SK-N-SH (cell line): ENCODE measurements around the gene LRFN3. TPM values are rescaled to one million over a fixed set of nuclear protein-coding genes. Genes with fewer than 3 reads are reported as not detected.

Experiments used
- CTCF ChIA-PET: fragments of 300-600, 350-600 bp; formaldehyde crosslinking; extraction: SDS; loops from one replicate; lab custom pipeline; 2021; lab: Yijun Ruan, JAX
- POLR2A ChIA-PET: fragments of 350-600 bp; sonication (Branson Sonifier 250); formaldehyde crosslinking; extraction: SDS; loops from one replicate; lab custom pipeline; 2020; ENCODE audit warnings: antibody characterized with exemption, inconsistent platforms; lab: Yijun Ruan, JAX
- DNase-seq: peaks from one replicate; pipeline ENCODE4 v3.0.0; 2012
- H2AFZ ChIP-seq: fragments of 200-600 bp; sonication (generic); 2 replicates; pipeline ENCODE4 v1.8.1; 2016; ENCODE audit warnings: antibody characterized with exemption, mild to moderate bottlenecking, low read depth
- H3F3A ChIP-seq: fragments of 200-600 bp; sonication (generic); replicated peaks from 2 replicates; pipeline ENCODE3; 2016; ENCODE audit warnings: antibody characterized with exemption, mild to moderate bottlenecking; ENCODE audit not compliant: insufficient read depth
- H3K27ac ChIP-seq, 2 experiments: fragments of 200-500 bp in 1 of 2; fragments of 200-600 bp in 1 of 2; sonication (Bioruptor generic) in 1 of 2; sonication (generic), shearing (Covaris generic) in 1 of 2; 2 replicates each; pipeline versions ENCODE4 v1.5.1 to v1.6.1; 2014 to 2016; ENCODE audit warnings: low read depth in 2 of 2, inconsistent platforms in 1 of 2, low read length in 1 of 2, mild to moderate bottlenecking in 1 of 2, mixed read lengths in 1 of 2
- H3K27me3 ChIP-seq: fragments of 200-600 bp; sonication (generic), shearing (Covaris generic); 2 replicates; pipeline ENCODE4 v1.6.1; 2016; ENCODE audit warnings: mixed run types; ENCODE audit not compliant: insufficient read depth
- H3K36me3 ChIP-seq, 2 experiments: fragments of 200-500 bp in 1 of 2; fragments of 200-600 bp in 1 of 2; sonication (Bioruptor generic) in 1 of 2; sonication (generic) in 1 of 2; replicated peaks in 1 of 2; 2 replicates each; pipeline versions ENCODE3 to v1.5.1; 2014 to 2016; ENCODE audit warnings: low read length in 1 of 2, mild to moderate bottlenecking in 1 of 2; ENCODE audit not compliant: insufficient read depth in 2 of 2, control insufficient read depth in 1 of 2
- H3K4me1 ChIP-seq, 2 experiments: fragments of 200-500 bp in 1 of 2; fragments of 200-600 bp in 1 of 2; sonication (Bioruptor generic) in 1 of 2; sonication (generic), shearing (Covaris generic) in 1 of 2; 2 replicates each; pipeline versions ENCODE4 v1.5.1 to v1.6.1; 2014 to 2016; ENCODE audit warnings: low read depth in 1 of 2, low read length in 1 of 2, mixed run types in 1 of 2; ENCODE audit not compliant: insufficient read depth in 2 of 2, control insufficient read depth in 1 of 2
- H3K4me2 ChIP-seq: fragments of 200-600 bp; sonication (generic), shearing (Covaris generic); 2 replicates; pipeline ENCODE4 v1.6.1; 2017; ENCODE audit warnings: mixed run types
- H3K4me3 ChIP-seq, 2 experiments: fragments of 200-500 bp in 1 of 2; fragments of 200-600 bp in 1 of 2; sonication (Bioruptor generic) in 1 of 2; sonication (generic), shearing (Covaris generic) in 1 of 2; 2 replicates each; pipeline versions ENCODE4 v1.5.1 to v1.8.1; 2014 to 2016; ENCODE audit warnings: low read depth in 2 of 2, inconsistent platforms in 1 of 2, low read length in 1 of 2, mild to moderate bottlenecking in 1 of 2, mixed read lengths in 1 of 2, moderate library complexity in 1 of 2
- H3K79me2 ChIP-seq: fragments of 200-600 bp; sonication (generic); 2 replicates; pipeline ENCODE4 v1.8.1; 2017; ENCODE audit warnings: mild to moderate bottlenecking; ENCODE audit not compliant: insufficient read depth
- H3K9ac ChIP-seq: fragments of 200-600 bp; sonication (generic); 2 replicates; pipeline ENCODE4 v1.6.1; 2017; ENCODE audit warnings: mixed run types
- H3K9me2 ChIP-seq: fragments of 200-600 bp; sonication (generic); 2 replicates; pipeline ENCODE4 v1.6.1; 2017; ENCODE audit warnings: mixed run types
- H3K9me3 ChIP-seq: fragments of 200-600 bp; sonication (generic); 2 replicates; pipeline ENCODE4 v1.6.1; 2017; ENCODE audit warnings: mixed run types, mild to moderate bottlenecking, moderate library complexity
- H4K20me1 ChIP-seq: fragments of 200-600 bp; sonication (generic); 2 replicates; pipeline ENCODE4 v1.6.1; 2017; ENCODE audit warnings: mild to moderate bottlenecking, mixed run types; ENCODE audit not compliant: insufficient read depth
- CTCF ChIP-seq: fragments of 200-600 bp; sonication (generic); IDR thresholded peaks from 2 replicates; pipeline ENCODE4 v1.6.1; 2017; ENCODE audit warnings: antibody characterized with exemption, mild to moderate bottlenecking, moderate library complexity
- ELF1 ChIP-seq: IDR thresholded peaks from 2 replicates; pipeline ENCODE4 v1.4.0; 2012
- EP300 ChIP-seq, 2 experiments: IDR thresholded peaks; 2 replicates each; pipeline versions ENCODE4 v1.4.0 to v1.6.1; 2012; ENCODE audit warnings: borderline replicate concordance in 1 of 2, low read depth in 1 of 2, low read length in 1 of 2
- EZH2phosphoT487 ChIP-seq: fragments of 200-600 bp; sonication (generic); IDR thresholded peaks from 2 replicates; pipeline ENCODE4 v1.6.1; 2017; ENCODE audit warnings: low read depth, mixed run types, mild to moderate bottlenecking, antibody characterized with exemption, moderate library complexity, borderline replicate concordance
- FOSL2 ChIP-seq: IDR thresholded peaks from 2 replicates; pipeline ENCODE4 v1.4.0; 2012; ENCODE audit warnings: low read depth, mild to moderate bottlenecking, moderate library complexity, borderline replicate concordance
- FOXJ3 ChIP-seq: sonication (generic); formaldehyde crosslinking; IDR thresholded peaks from 2 replicates; pipeline ENCODE4 v1.5.1; 2020; ENCODE audit warnings: mild to moderate bottlenecking, missing genetic modification reagents
- GABPA ChIP-seq: IDR thresholded peaks from 2 replicates; pipeline ENCODE4 v1.4.0; 2012; ENCODE audit warnings: low read depth, mild to moderate bottlenecking
- JUND ChIP-seq: IDR thresholded peaks from 2 replicates; pipeline ENCODE4 v1.4.0; 2012
- MEF2A ChIP-seq: IDR thresholded peaks from 2 replicates; pipeline ENCODE4 v1.4.0; 2012; ENCODE audit warnings: low read depth, borderline replicate concordance
- MXI1 ChIP-seq: IDR thresholded peaks from 2 replicates; pipeline ENCODE4 v1.6.1; 2012; ENCODE audit warnings: mild to moderate bottlenecking, low read depth, low read length, improper control_type of control experiment
- NRF1 ChIP-seq: IDR thresholded peaks from 2 replicates; pipeline ENCODE4 v1.6.1; 2012; ENCODE audit warnings: low read depth, mild to moderate bottlenecking, low read length
- TAF1 ChIP-seq: IDR thresholded peaks from 2 replicates; pipeline ENCODE4 v1.6.1; 2012; ENCODE audit warnings: low read depth, mild to moderate bottlenecking, low read length, moderate library complexity, borderline replicate concordance
- TCF12 ChIP-seq: IDR thresholded peaks from 2 replicates; pipeline ENCODE4 v1.4.0; 2012
- TEAD4 ChIP-seq: IDR thresholded peaks from 2 replicates; pipeline ENCODE4 v1.4.0; 2012; ENCODE audit warnings: mild to moderate bottlenecking, borderline replicate concordance; ENCODE audit not compliant: insufficient read depth
- YY1 ChIP-seq: IDR thresholded peaks from 2 replicates; pipeline ENCODE4 v1.4.0; 2012; ENCODE audit warnings: low read depth, mild to moderate bottlenecking
- WGBS: methylation state at CpG from one replicate; pipeline ENCODE4 v1.1.6; 2017; ENCODE audit warnings: low lambda C conversion rate; 5-methylcytosine and 5-hydroxymethylcytosine counted together
- polyA plus RNA-seq, 3 experiments: library from polyadenylated mRNA; depleted of rRNA; stranded (reverse); fragments of >200 nt; gene quantifications; 2 replicates each; pipeline ENCODE4 v1.2.3, GENCODE V29; 2012
- TF ChIP-seq, protein P1 (sequence below): IDR thresholded peaks from 2 replicates; pipeline ENCODE4 v1.4.0; 2012; ENCODE audit warnings: low read depth, borderline replicate concordance
- TF ChIP-seq, protein P2 (sequence below): fragments of 150-350 bp; IDR thresholded peaks from 2 replicates; pipeline ENCODE4 v1.6.1; 2016; ENCODE audit warnings: mild to moderate bottlenecking, low read depth, low read length

The LRFN3 gene
- polyA plus RNA-seq, 1 of the 3 experiments (the other 2 are of a cell fraction), result 5.4 TPM

DNA sequence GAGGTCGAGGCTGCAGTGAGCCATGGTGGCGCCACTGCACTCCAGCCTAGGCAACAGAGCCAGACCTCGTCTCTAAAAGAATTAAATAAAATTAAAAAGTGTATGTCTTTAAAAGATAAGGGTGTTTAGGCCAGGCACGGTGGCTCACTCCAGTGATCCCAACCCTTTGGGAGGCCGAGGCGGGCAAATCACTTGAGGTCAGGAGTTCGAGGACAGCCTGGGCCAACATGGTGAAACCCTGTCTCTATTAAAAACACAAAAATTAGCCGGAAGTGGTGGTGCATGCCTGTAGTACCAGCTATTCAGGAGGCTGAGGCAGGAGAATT lies 51.4 kb downstream of the LRFN3 start:
- no peak for DNase-seq
- H3K27me3 ChIP-seq, result peaks cover 7% of the 10 kb centered on the region; the same call in 1 of the 2 replicates
- no peaks in the 10 kb centered on the region for H3K79me2 ChIP-seq
- no peaks in the 10 kb centered on the region for H3K9me2 ChIP-seq
- H4K20me1 ChIP-seq, result no peaks in the 10 kb centered on the region
- peak overlapping the region; percentile 28 to 48; a peak in 2 of 4 replicates for H3K4me3 ChIP-seq
- ChIA-PET POLR2A (no interaction called here), CTCF (interaction anchor here (0.6 to 1.8 kb wide), 5 partner anchors 17 to 257 kb away, joined by 3 to 4 read pairs (median 3); no protein-coding TSS in a partner anchor)
- H2AFZ ChIP-seq, result no peak overlapping the region
- H3K27ac ChIP-seq, result no peak overlapping the region
- TF ChIP-seq, protein P1, sequence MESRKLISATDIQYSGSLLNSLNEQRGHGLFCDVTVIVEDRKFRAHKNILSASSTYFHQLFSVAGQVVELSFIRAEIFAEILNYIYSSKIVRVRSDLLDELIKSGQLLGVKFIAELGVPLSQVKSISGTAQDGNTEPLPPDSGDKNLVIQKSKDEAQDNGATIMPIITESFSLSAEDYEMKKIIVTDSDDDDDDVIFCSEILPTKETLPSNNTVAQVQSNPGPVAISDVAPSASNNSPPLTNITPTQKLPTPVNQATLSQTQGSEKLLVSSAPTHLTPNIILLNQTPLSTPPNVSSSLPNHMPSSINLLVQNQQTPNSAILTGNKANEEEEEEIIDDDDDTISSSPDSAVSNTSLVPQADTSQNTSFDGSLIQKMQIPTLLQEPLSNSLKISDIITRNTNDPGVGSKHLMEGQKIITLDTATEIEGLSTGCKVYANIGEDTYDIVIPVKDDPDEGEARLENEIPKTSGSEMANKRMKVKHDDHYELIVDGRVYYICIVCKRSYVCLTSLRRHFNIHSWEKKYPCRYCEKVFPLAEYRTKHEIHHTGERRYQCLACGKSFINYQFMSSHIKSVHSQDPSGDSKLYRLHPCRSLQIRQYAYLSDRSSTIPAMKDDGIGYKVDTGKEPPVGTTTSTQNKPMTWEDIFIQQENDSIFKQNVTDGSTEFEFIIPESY, result no peak
- no peak for TF ChIP-seq CTCF
- no peak for TF ChIP-seq EP300 (IDR thresholded peaks at IDR 0.05; ENCODE audit: borderline replicate concordance in 1 of 2, low read depth in 1 of 2, low read length in 1 of 2)
- TF ChIP-seq TEAD4, result no peak
- TF ChIP-seq EZH2phosphoT487, result no peak
- no peak for TF ChIP-seq FOSL2
- TF ChIP-seq, protein P2, sequence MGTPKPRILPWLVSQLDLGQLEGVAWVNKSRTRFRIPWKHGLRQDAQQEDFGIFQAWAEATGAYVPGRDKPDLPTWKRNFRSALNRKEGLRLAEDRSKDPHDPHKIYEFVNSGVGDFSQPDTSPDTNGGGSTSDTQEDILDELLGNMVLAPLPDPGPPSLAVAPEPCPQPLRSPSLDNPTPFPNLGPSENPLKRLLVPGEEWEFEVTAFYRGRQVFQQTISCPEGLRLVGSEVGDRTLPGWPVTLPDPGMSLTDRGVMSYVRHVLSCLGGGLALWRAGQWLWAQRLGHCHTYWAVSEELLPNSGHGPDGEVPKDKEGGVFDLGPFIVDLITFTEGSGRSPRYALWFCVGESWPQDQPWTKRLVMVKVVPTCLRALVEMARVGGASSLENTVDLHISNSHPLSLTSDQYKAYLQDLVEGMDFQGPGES, result no peak
- TF ChIP-seq MXI1, result no peak
- no peak for TF ChIP-seq TAF1
- no peak for TF ChIP-seq ELF1
- TF ChIP-seq JUND, result no peak
- no peak for TF ChIP-seq FOXJ3 (CRISPR knock-in tag)
- no peak for TF ChIP-seq TCF12
- TF ChIP-seq GABPA, result no peak
- TF ChIP-seq YY1, result no peak
- TF ChIP-seq MEF2A, result no peak
- TF ChIP-seq NRF1, result no peak
- H3K9ac ChIP-seq, result no peak overlapping the region
- 16% methylated on average over 8 of the region's 8 CpGs for WGBS
- no peaks in the 10 kb centered on the region for H3K4me1 ChIP-seq
- peak overlapping the region; percentile 78; the same call in 1 of the 2 replicates for H3K4me2 ChIP-seq
- no peaks in the 10 kb centered on the region for H3K9me3 ChIP-seq
- H3K36me3 ChIP-seq, result no peaks in the 10 kb centered on the region
- H3F3A ChIP-seq, result no peaks in the 10 kb centered on the region
